Panc1 (cell line): ENCODE data around the gene GPC3. TPM values are rescaled to one million over a fixed set of nuclear protein-coding genes. Genes with fewer than 3 reads are reported as not detected.

ENCODE experiments used
- ATAC-seq: fragments of 200-7000 bp; cut with Tn5 transposase; 2 replicates; pipeline ENCODE4 v1.9.1; 2020; ENCODE audit warnings: mild to moderate bottlenecking, moderate library complexity
- BruUV-seq: library from RNA; stranded (reverse); fragments of 400-500 nt; replicated peaks from 2 replicates; lab custom pipeline; 2021; lab: Mats Ljungman, UMichigan
- CTCF ChIA-PET: fragments of 300-600 bp; sonication (Branson Sonifier 250); formaldehyde crosslinking; loops from one replicate; lab custom pipeline; 2022; ENCODE audit warnings: antibody characterized with exemption; lab: Charles Lee
- POLR2A ChIA-PET: fragments of 300-600 bp; sonication (Branson Sonifier 250); formaldehyde crosslinking; loops from one replicate; lab custom pipeline; 2022; ENCODE audit warnings: antibody characterized with exemption; lab: Charles Lee
- DNase-seq: peaks from one replicate; pipeline ENCODE4 v3.0.0-alpha.2; 2010; ENCODE audit warnings: low read depth, low spot score
- H3K27ac ChIP-seq: 2 replicates; pipeline ENCODE4 v1.5.1; 2011; ENCODE audit warnings: mild to moderate bottlenecking, low read length, inconsistent platforms
- H3K27me3 ChIP-seq: fragments of 200-500 bp; sonication (Bioruptor generic); 2 replicates; pipeline ENCODE4 v1.6.0; 2014; ENCODE audit warnings: low read length, inconsistent platforms; ENCODE audit not compliant: control insufficient read depth, insufficient read depth
- H3K36me3 ChIP-seq: fragments of 200-500 bp; sonication (Bioruptor generic); 2 replicates; pipeline ENCODE4 v1.5.1; 2014; ENCODE audit warnings: inconsistent platforms, mild to moderate bottlenecking, low read length, moderate library complexity; ENCODE audit not compliant: control insufficient read depth, insufficient read depth
- H3K4me1 ChIP-seq: 2 replicates; pipeline ENCODE4 v1.5.1; 2011; ENCODE audit warnings: inconsistent platforms, mild to moderate bottlenecking, low read length, moderate library complexity; ENCODE audit not compliant: control insufficient read depth, insufficient read depth
- H3K4me3 ChIP-seq, 2 experiments: 2 replicates each; pipeline ENCODE4 v1.5.1; 2011 to 2012; ENCODE audit warnings: low read depth in 2 of 2, low read length in 2 of 2, mild to moderate bottlenecking in 2 of 2, inconsistent platforms in 1 of 2, moderate library complexity in 1 of 2
- H3K9me3 ChIP-seq: fragments of 200-500 bp; sonication (Bioruptor generic); 2 replicates; pipeline ENCODE4 v1.5.1; 2014; ENCODE audit warnings: low read depth, mild to moderate bottlenecking, inconsistent platforms, low read length, moderate library complexity; ENCODE audit not compliant: control insufficient read depth, insufficient read depth
- POLR2AphosphoS5 ChIP-seq: IDR thresholded peaks from 2 replicates; pipeline ENCODE4 v1.6.1; 2012; ENCODE audit warnings: mild to moderate bottlenecking, low read depth, low read length, moderate library complexity
- SIN3A ChIP-seq: IDR thresholded peaks from 2 replicates; pipeline ENCODE4 v1.6.1; 2012; ENCODE audit warnings: low read depth, mild to moderate bottlenecking, low read length, moderate library complexity, borderline replicate concordance; ENCODE audit not compliant: insufficient read depth
- TCF7L2 ChIP-seq: IDR thresholded peaks from 2 replicates; pipeline ENCODE4 v1.6.1; 2011; ENCODE audit warnings: mild to moderate bottlenecking, low read depth, low read length, inconsistent platforms
- in situ Hi-C: cut with HindIII; loops from 2 replicates; pipeline ENCODE4 v1.10.0; 2016; ENCODE audit warnings: low sequenced_read_pairs, low pct_unique_long_range_greater_than_20kb
- intact Hi-C: fragments of 100-400 bp; cut with micrococcal nuclease; formaldehyde crosslinking; loops from one replicate; pipeline ENCODE4 v1.10.0; 2022; ENCODE audit not compliant: unreplicated experiment
- total RNA-seq: library from RNA; stranded (reverse); gene quantifications from one replicate; pipeline ENCODE4 v1.2.1, GENCODE V29; 2021; ENCODE audit not compliant: unreplicated experiment
- TF ChIP-seq, protein P1 (sequence below), 2 experiments: IDR thresholded peaks; 2 replicates each; pipeline ENCODE4 v1.6.1; 2011 to 2012; ENCODE audit warnings: low read depth in 2 of 2, control low read depth in 1 of 2, low read length in 1 of 2, mild to moderate bottlenecking in 1 of 2, moderate library complexity in 1 of 2; ENCODE audit not compliant: insufficient read depth in 1 of 2
- TF ChIP-seq, protein P2 (sequence below): fragments of 450-650 bp; IDR thresholded peaks from 2 replicates; pipeline ENCODE4 v1.5.1; 2017; ENCODE audit warnings: mild to moderate bottlenecking

Gene GPC3
- total RNA-seq, 1 experiment from 2014 or later, result 0.95 TPM

DNA sequence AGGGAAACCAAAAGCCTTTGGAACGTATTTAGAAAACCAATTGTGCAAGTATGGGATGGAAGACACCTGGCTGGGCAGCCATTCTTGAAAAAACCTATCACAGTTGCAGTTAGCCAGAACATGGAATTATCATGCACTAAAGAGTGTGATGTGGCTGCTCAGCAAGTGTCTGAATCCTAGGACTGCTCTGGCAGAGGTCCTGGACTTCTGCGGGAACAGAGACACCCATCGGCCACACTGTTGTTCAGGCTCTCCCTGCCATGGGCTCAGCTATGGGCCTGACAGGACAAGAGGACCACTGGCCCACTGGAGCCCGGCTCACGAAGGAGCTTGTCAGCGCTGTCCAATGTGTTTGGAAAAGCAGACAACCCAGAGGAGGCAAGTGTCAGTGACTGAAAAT lies 454.4 kb downstream of the GPC3 start:
- BruUV-seq, result no TSS peak
- no peaks in the 10 kb centered on the region for H3K9me3 ChIP-seq
- H3K27me3 ChIP-seq, result no peaks in the 10 kb centered on the region
- no peak overlapping the region for H3K4me3 ChIP-seq
- DNase-seq, result no peak
- TF ChIP-seq, protein P1, sequence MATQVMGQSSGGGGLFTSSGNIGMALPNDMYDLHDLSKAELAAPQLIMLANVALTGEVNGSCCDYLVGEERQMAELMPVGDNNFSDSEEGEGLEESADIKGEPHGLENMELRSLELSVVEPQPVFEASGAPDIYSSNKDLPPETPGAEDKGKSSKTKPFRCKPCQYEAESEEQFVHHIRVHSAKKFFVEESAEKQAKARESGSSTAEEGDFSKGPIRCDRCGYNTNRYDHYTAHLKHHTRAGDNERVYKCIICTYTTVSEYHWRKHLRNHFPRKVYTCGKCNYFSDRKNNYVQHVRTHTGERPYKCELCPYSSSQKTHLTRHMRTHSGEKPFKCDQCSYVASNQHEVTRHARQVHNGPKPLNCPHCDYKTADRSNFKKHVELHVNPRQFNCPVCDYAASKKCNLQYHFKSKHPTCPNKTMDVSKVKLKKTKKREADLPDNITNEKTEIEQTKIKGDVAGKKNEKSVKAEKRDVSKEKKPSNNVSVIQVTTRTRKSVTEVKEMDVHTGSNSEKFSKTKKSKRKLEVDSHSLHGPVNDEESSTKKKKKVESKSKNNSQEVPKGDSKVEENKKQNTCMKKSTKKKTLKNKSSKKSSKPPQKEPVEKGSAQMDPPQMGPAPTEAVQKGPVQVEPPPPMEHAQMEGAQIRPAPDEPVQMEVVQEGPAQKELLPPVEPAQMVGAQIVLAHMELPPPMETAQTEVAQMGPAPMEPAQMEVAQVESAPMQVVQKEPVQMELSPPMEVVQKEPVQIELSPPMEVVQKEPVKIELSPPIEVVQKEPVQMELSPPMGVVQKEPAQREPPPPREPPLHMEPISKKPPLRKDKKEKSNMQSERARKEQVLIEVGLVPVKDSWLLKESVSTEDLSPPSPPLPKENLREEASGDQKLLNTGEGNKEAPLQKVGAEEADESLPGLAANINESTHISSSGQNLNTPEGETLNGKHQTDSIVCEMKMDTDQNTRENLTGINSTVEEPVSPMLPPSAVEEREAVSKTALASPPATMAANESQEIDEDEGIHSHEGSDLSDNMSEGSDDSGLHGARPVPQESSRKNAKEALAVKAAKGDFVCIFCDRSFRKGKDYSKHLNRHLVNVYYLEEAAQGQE (IDR thresholded peaks at IDR 0.05; ENCODE audit: insufficient read depth in 1 of 2, low read depth in 2 of 2, low read length in 1 of 2), result no peak
- TF ChIP-seq POLR2AphosphoS5 (no peak), SIN3A (no peak), TCF7L2 (no peak)
- TF ChIP-seq, protein P2, sequence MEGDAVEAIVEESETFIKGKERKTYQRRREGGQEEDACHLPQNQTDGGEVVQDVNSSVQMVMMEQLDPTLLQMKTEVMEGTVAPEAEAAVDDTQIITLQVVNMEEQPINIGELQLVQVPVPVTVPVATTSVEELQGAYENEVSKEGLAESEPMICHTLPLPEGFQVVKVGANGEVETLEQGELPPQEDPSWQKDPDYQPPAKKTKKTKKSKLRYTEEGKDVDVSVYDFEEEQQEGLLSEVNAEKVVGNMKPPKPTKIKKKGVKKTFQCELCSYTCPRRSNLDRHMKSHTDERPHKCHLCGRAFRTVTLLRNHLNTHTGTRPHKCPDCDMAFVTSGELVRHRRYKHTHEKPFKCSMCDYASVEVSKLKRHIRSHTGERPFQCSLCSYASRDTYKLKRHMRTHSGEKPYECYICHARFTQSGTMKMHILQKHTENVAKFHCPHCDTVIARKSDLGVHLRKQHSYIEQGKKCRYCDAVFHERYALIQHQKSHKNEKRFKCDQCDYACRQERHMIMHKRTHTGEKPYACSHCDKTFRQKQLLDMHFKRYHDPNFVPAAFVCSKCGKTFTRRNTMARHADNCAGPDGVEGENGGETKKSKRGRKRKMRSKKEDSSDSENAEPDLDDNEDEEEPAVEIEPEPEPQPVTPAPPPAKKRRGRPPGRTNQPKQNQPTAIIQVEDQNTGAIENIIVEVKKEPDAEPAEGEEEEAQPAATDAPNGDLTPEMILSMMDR, result no peak
- POLR2A ChIA-PET, result no interaction called here
- no peaks in the 10 kb centered on the region for H3K36me3 ChIP-seq
- no peak overlapping the region for H3K27ac ChIP-seq
- in situ Hi-C loops, result no loop called here
- ATAC-seq, result no peak
- no peaks in the 10 kb centered on the region for H3K4me1 ChIP-seq
- intact Hi-C loops, result no loop called here
- CTCF ChIA-PET, result no interaction called here

- TF ChIP-seq SIN3A (no peak), TCF7L2 (no peak), POLR2AphosphoS5 (no peak)
- TF ChIP-seq, protein P2, result no peak
- TF ChIP-seq, protein P1 (IDR thresholded peaks at IDR 0.05; ENCODE audit: insufficient read depth in 1 of 2, low read depth in 2 of 2, low read length in 1 of 2), result no peak
- no peak for DNase-seq
- in situ Hi-C loops (no loop called here), intact Hi-C loops (no loop called here)
- no peaks in the 10 kb centered on the region for H3K4me1 ChIP-seq
- H3K4me3 ChIP-seq, result no peak overlapping the region
- no peaks in the 10 kb centered on the region for H3K9me3 ChIP-seq
- ChIA-PET CTCF (no interaction called here), POLR2A (no interaction called here)
- H3K36me3 ChIP-seq, result no peaks in the 10 kb centered on the region
- no peak for ATAC-seq
- no peak overlapping the region for H3K27ac ChIP-seq
- no TSS peak for BruUV-seq
- H3K27me3 ChIP-seq, result no peaks in the 10 kb centered on the region
Measured at GRCh38 chrX:133529578-133529977, 455.8 kb downstream of the GPC3 start.
